Astrocyte (in vitro differentiated cells and primary cell): ENCODE data around the gene FHAD1.

Experiments
- EZH2 ChIP-seq: IDR thresholded peaks from 2 replicates; pipeline ENCODE4 v1.6.1; 2012; ENCODE audit warnings: mild to moderate bottlenecking, low read length, inconsistent platforms; ENCODE audit not compliant: insufficient read depth
- TF ChIP-seq, protein P1 (sequence below): IDR thresholded peaks from 2 replicates; pipeline ENCODE4 v1.5.1; 2011; ENCODE audit warnings: low read depth, mild to moderate bottlenecking, inconsistent platforms, low read length, moderate library complexity; ENCODE audit not compliant: insufficient read depth

DNA sequence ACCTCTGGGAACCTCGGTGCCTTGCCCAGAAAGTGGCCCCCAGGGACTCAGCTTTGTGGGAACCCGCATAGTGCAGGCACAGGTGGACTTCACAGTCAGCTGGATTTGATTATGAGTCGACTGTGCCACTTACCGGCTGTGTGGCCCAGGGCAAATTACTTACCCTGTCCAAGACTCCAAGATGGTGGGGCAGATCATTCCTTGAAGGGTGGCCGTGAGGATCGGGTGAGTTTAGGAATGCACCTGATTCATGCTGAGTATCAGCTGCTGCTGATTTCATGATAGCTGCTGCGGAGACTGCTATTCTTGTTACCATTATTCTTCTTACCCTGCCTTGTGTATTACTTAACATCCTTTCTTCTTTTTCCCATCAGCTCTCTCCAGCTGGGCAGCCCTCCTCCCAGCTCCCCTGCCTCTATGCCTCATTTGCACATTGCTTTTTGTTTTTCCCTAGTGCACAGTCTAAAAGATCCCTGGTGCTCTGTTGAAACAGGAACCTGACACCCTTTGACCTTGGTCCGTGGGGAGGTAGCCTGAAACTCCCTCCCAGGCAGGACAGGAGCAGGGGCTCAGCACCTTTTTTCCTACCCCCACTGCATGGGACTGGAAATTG lies 40.5 kb upstream of the FHAD1 start:
- TF ChIP-seq, protein P1, sequence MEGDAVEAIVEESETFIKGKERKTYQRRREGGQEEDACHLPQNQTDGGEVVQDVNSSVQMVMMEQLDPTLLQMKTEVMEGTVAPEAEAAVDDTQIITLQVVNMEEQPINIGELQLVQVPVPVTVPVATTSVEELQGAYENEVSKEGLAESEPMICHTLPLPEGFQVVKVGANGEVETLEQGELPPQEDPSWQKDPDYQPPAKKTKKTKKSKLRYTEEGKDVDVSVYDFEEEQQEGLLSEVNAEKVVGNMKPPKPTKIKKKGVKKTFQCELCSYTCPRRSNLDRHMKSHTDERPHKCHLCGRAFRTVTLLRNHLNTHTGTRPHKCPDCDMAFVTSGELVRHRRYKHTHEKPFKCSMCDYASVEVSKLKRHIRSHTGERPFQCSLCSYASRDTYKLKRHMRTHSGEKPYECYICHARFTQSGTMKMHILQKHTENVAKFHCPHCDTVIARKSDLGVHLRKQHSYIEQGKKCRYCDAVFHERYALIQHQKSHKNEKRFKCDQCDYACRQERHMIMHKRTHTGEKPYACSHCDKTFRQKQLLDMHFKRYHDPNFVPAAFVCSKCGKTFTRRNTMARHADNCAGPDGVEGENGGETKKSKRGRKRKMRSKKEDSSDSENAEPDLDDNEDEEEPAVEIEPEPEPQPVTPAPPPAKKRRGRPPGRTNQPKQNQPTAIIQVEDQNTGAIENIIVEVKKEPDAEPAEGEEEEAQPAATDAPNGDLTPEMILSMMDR, result no peak
- no peak for TF ChIP-seq EZH2
